ENCODE measurements around the gene UQCRQ.
"Not testable (repeated sequence)": the region's sequence is repeated elsewhere in the genome, so short reads cannot be mapped to it uniquely, and the experiment has no call there.

GRCh38 chr5:132854992-132855391 is 11.4 kb upstream of the UQCRQ start:
- not testable (repeated sequence) for TF ChIP-seq CTCF (IDR thresholded peaks at IDR 0.05; ENCODE audit: extremely low read depth in 1 of 2, insufficient read depth in 1 of 2, low read depth in 1 of 2, low read length in 2 of 2); EZH2 (IDR thresholded peaks at IDR 0.05; ENCODE audit: borderline replicate concordance, low read depth, low read length, severe bottlenecking); MAX (IDR thresholded peaks at IDR 0.05; ENCODE audit: insufficient read depth, insufficient read length); POLR2A (IDR thresholded peaks at IDR 0.05; ENCODE audit: low read depth, low read length); JUN (IDR thresholded peaks at IDR 0.05; ENCODE audit: borderline replicate concordance, insufficient read depth, insufficient read length, low read depth); MYC (IDR thresholded peaks at IDR 0.05; ENCODE audit: low read depth, low read length); POLR2AphosphoS5 (IDR thresholded peaks at IDR 0.05; ENCODE audit: insufficient read depth, low read depth, low read length)
